Activated gamma-delta T cell treated with anti-CD3 and anti-CD28 coated beads, Interleukin-2, amount 50 U/mL, for 16 hours (primary cell): ENCODE measurements around the gene BTBD9.

ENCODE experiments used
- DNase-seq: peaks from one replicate; pipeline ENCODE4 v3.0.0-alpha.2; 2020; ENCODE audit warnings: low read depth

The BTBD9 gene

DNA sequence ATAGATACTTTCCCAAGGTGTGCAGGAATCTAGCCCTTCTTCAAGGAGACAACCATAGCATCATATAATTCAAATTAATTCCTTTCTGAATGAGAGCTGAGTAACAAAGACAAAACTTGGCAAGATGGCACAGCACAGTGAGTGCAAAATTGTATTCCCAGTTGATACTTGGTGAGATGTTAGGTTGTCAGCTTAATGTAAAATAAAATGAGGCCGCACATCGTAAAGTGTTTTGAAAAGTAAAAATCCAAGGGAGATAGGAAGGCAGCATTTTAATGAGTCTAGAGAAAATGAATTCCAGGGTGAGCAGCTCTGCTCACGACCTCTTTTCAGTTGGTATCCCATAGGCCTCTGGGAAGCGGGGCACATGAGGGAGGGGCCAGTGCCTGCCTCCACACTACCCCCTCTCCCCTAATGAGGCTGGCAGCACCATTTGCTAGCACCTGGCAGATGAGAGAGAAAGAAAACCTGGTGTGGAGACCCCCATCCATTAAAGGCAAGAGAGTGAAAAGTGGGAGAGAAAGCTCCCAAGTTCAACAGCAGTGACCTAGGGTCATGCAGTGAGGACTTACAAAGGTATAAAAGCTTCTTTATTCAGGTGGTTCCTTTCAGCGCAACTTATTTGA, 158.4 kb downstream of the BTBD9 start:
- DNase-seq, result no peak

- DNase-seq, result no peak
Observed at GRCh38 chr6:38480036-38480435, 159.7 kb downstream of the BTBD9 start.

- no peak for DNase-seq
Observed at GRCh38 chr6:38479331-38479730, 160.4 kb downstream of the BTBD9 start.

GRCh38 chr6:38477680-38478260, 162.0 kb downstream of the BTBD9 start:
- no peak for DNase-seq

DNA sequence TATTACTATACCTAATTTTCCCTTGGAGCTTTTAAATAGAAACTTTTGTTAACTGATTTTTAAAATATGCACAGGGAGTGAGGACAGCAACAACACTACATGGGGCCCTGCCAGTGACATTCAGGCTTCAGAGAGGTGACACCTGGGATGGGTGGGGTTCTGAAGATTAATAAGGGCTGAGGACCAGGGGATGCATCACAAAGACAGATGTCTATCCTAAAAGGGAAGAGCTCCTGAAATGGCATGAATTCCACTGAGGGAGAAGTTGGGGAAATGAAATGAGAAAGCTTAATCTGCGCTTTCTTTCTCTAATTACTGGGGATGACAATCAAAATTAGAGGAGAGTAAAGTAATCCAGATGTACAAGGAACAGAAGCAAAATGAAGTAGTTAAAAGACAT, 162.8 kb downstream of the BTBD9 start:
- no peak for DNase-seq

- DNase-seq, result no peak
Observed at GRCh38 chr6:38476141-38476540, 163.6 kb downstream of the BTBD9 start.

GRCh38 chr6:38470548-38470947, 169.2 kb downstream of the BTBD9 start:
- no peak for DNase-seq

DNA sequence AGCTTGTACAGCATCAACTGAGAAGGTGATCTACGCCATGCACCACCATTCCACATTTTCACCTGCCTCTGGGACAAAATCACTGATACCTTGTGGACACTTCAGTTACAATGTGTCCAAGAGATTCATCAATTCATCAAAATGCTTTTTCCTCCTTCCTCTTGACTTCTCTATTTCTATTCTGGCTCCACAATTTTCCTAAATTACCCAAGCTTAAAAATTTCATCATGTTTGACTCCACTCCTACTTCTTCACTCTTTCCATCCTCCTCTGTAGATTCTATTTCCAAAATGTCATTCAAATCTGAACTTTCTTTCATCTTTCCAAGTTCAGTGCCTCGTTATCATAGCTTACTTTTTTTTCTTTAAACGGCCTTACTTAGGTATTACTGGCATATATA, 172.2 kb downstream of the BTBD9 start:
- no peak for DNase-seq

DNA sequence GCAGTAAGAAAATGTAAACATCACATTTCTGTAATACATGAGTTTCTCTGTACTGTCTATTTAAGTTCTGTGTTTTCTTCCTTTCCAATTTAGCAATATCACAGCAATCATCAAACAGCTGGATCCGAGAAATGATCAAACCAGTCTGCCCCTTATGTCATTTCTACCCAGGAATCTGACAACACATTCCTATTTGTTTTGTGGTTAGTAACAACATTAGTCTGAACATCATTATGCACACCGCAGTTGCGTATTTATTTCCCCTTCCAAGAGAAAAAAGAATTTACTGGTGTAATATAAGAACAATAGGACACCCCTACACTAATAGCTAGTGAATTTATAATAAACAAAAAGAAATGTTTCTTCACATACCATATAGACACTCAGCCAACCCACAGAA, 179.5 kb downstream of the BTBD9 start:
- DNase-seq, result no peak

- DNase-seq, result no peak
Observed at GRCh38 chr6:38459291-38459690, 180.4 kb downstream of the BTBD9 start.

- DNase-seq, result no peak
Observed at GRCh38 chr6:38453861-38454260, 185.9 kb downstream of the BTBD9 start.

- DNase-seq, result no peak
Observed at GRCh38 chr6:38452816-38453660, 186.7 kb downstream of the BTBD9 start.

DNA sequence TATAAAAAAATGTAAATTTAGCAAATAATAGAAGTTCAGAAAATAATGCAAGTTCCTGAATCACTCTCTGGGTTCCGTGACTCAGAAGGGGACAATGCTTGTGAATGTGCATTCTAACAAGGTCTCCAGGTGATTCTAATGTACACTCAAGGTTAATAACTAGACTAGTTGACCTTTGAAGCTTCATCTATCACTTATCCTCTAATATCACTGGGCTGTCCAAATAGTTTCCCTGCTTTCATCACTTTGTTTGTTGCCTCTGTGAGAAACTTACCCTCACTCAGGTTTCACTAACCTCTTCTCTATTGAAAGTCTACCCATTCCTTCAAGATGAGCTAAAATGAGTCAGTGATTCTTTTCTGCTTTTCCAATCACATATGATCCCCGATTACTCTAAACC, 189.0 kb downstream of the BTBD9 start:
- DNase-seq, result no peak

DNA sequence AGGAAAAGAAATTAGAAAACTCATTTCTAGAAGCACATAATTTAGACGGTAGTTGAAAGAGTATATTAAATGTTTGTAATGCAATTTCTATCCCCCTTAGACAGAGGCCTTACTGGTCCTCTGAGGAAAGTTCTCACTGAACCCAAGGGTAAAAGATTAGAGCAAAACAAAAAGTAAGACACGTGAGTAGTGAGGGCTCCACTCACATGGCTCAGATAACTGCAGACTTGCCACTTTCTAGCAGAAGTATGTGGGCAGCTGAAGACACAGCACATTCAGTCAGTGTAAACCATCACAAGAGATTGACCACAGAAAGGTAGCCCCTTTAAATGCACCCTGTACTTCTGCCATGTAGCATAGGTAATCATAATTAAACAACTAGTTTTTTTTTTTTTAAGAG, 193.8 kb downstream of the BTBD9 start:
- DNase-seq, result no peak

- no peak for DNase-seq
Observed at GRCh38 chr6:38445336-38445735, 194.4 kb downstream of the BTBD9 start.

- no peak for DNase-seq
Observed at GRCh38 chr6:38443352-38444144, 196.2 kb downstream of the BTBD9 start.

DNA sequence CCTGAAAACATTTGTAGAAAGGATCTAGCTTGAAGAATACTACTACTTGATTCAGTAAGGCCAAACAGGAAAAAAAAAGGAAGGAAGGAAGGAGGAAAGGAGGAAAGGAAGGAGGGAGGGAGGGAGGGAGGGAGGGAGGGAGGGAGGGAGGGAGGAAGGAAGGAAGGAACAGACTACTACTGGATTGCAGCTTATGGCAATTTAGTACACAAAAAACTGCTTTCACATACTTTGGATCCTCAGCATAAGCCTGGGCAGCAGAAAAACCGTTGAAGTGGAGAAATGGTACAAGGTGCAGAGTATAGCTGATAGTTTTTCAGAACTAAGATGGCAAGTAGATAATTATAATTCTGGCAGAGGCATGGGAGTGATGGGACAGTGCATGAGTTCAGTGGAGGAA, 201.6 kb downstream of the BTBD9 start:
- DNase-seq, result no peak

DNA sequence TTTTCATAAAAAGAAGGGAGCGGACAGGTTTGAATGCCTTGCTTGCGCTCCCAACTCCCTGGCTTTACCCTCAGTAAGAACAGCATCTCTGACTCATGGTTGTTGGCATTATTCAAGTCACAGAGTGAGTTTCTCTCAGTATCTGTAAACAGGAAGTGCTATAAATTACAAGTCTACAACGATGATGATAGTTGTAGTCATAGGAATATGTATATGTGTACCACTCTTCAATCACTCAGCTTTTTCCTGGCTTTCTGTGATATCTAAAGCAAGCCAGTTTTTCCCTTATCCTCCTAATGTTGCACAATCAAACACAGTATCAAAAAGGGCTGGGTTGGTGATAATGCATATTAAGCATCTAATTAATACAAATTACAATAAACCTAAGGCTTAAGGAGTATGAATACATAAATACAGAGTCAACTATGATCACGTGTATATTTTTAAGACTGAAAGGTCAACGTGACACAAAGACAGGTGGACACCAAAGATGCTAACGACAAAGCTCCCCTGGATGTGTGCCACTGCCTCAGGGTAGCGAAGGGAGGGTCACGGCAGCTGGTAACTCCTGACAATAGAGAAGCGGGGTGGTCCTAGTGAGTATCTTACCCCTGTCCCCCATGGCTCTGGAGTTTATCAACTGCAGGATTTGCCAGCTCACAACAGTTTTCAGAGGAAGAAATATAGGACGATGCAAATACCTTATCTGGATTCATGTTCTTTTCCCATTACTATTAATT, 202.8 kb downstream of the BTBD9 start:
- DNase-seq, result no peak

DNA sequence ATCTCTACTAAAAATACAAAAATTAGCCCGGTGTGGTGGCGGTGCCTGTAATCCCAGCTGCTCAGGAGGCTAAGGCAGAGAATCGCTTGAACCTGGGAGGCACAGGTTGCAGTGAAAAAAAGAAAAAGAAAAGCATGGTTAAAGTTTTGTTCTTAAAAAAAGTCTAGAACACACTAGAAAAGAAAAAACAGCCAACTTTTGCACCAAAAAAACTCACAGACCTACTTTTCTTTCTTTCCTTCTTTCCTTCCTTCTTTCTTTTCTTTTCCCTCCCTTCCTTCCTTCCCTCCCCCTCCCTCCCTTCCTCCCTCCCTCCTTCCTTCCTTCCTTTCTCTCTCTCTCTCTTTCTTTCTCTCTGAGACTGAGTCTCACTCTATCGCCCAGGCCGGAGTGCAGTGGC, 204.4 kb downstream of the BTBD9 start:
- no peak for DNase-seq

DNA sequence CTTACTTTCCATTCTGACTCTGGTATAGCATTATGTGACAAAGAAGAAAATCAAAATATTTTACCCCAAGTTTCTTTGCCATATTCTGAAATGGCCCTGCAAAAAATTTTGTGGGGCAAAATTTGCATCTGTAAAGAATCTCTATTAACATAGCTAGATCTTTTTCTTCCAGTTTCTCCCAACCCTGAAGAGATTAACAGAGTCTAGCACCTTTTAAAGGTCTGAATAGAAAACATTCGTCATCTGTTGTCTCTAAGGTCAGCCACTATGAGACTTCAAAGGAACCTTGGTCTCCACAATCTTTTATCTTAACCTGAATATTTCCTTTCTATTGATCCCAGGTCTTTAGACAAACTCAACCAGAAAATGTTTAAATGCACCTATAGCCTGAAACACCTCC, 205.7 kb downstream of the BTBD9 start:
- no peak for DNase-seq

DNA sequence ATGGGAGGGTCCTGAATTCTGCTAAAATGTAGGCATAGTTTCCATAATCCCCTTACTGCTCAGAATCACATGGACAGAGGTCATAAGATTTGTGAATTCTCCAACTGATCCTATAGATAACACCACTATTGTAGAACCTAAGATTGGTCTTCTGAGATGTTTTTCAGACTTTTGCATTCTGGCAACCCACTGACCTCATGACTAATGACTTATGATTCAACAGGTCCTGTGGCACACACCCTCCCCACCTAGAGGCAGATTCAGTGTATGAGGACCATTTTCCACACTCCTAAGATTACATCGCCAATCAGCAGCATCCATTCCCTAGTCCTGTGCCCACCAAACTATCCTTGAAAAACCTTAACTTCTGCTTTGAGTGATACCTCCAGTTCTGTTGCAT, 207.2 kb downstream of the BTBD9 start:
- DNase-seq, result no peak

GRCh38 chr6:38432079-38432478, 207.7 kb downstream of the BTBD9 start:
- no peak for DNase-seq
